H1 (cell line): ENCODE data around the gene TFAP2B. TPM values are rescaled to one million over a fixed set of nuclear protein-coding genes. Genes with fewer than 3 reads are reported as not detected.

ENCODE experiments used
- CTCF ChIA-PET: fragments of 300-600 bp; sonication (Branson Sonifier 250); formaldehyde crosslinking; loops from one replicate; lab custom pipeline; 2021; ENCODE audit not compliant: partially characterized antibody; lab: Charles Lee
- POLR2A ChIA-PET: fragments of 300-600 bp; sonication (Branson Sonifier 250); formaldehyde crosslinking; loops from one replicate; lab custom pipeline; 2021; ENCODE audit warnings: inconsistent platforms; ENCODE audit not compliant: partially characterized antibody; lab: Charles Lee
- DNase-seq, 2 experiments: peaks; one replicate each; pipeline versions ENCODE4 v3.0.0 to v3.0.0-alpha.2; 2010 to 2022; ENCODE audit warnings: low spot score in 2 of 2, low read depth in 1 of 2, mixed read lengths in 1 of 2
- FAIRE-seq: peaks from 2 replicates; lab custom pipeline; 2011; peaks lifted over from hg19 to GRCh38; lab: Jason Lieb, UNC
- H2AFZ ChIP-seq: 2 replicates; pipeline ENCODE4 v1.8.1; 2012; ENCODE audit warnings: low read length, inconsistent platforms
- H2AK5ac ChIP-seq: 2 replicates; pipeline ENCODE4 v1.6.1; 2013; ENCODE audit warnings: low read depth, low read length
- H2BK120ac ChIP-seq: replicated peaks from 2 replicates; pipeline ENCODE3; 2013; ENCODE audit warnings: low read depth, low read length, inconsistent platforms
- H2BK12ac ChIP-seq: 2 replicates; pipeline ENCODE4 v1.6.1; 2013; ENCODE audit warnings: low read depth, low read length
- H2BK15ac ChIP-seq: 2 replicates; pipeline ENCODE4 v1.6.1; 2013; ENCODE audit warnings: low read length
- H2BK20ac ChIP-seq: 2 replicates; pipeline ENCODE4 v1.6.1; 2013; ENCODE audit warnings: low read length
- H2BK5ac ChIP-seq: 2 replicates; pipeline ENCODE4 v1.6.1; 2013; ENCODE audit warnings: low read depth, low read length
- H3K14ac ChIP-seq: 2 replicates; pipeline ENCODE4 v1.6.1; 2013; ENCODE audit warnings: inconsistent platforms; ENCODE audit not compliant: insufficient read length
- H3K18ac ChIP-seq: 2 replicates; pipeline ENCODE4 v1.6.1; 2013; ENCODE audit warnings: low read length; ENCODE audit errors: extremely low read depth
- H3K23ac ChIP-seq: 2 replicates; pipeline ENCODE4 v1.6.1; 2013; ENCODE audit warnings: inconsistent platforms; ENCODE audit not compliant: insufficient read length
- H3K23me2 ChIP-seq: 2 replicates; pipeline ENCODE4 v1.6.1; 2013; ENCODE audit warnings: low read depth, low read length
- H3K27ac ChIP-seq: 2 replicates; pipeline ENCODE4 v1.6.1; 2011; ENCODE audit warnings: low read depth, low read length, inconsistent platforms
- H3K27me3 ChIP-seq, 4 experiments: replicated peaks in 1 of 4; 1 replicate in 1 of 4; 2 replicates in 3 of 4; pipeline versions ENCODE4 v1.6.1 to v1.8.1; 2011 to 2013; ENCODE audit warnings: low read length in 3 of 4, mild to moderate bottlenecking in 3 of 4, inconsistent platforms in 2 of 4, mixed read lengths in 2 of 4, moderate library complexity in 1 of 4; ENCODE audit not compliant: control insufficient read depth in 3 of 4, insufficient read depth in 3 of 4; ENCODE audit errors: extremely low read depth in 1 of 4
- H3K36me3 ChIP-seq, 4 experiments: 2 replicates each; pipeline versions ENCODE4 v1.6.1 to v1.8.1; 2011 to 2013; ENCODE audit warnings: mild to moderate bottlenecking in 4 of 4, low read length in 3 of 4, moderate library complexity in 2 of 4, control low read depth in 1 of 4, inconsistent platforms in 1 of 4; ENCODE audit not compliant: insufficient read depth in 4 of 4, control insufficient read depth in 2 of 4
- H3K4ac ChIP-seq: replicated peaks from 2 replicates; pipeline ENCODE3; 2013; ENCODE audit warnings: low read length, low read depth, mixed read lengths, inconsistent platforms; ENCODE audit not compliant: insufficient read length
- H3K4me1 ChIP-seq, 4 experiments: replicated peaks in 1 of 4; 1 replicate in 1 of 4; 2 replicates in 3 of 4; pipeline versions ENCODE4 v1.6.1 to v1.8.1; 2011 to 2013; ENCODE audit warnings: low read length in 3 of 4, inconsistent platforms in 2 of 4, mixed read lengths in 1 of 4; ENCODE audit not compliant: insufficient read depth in 4 of 4, control insufficient read depth in 3 of 4
- H3K4me2 ChIP-seq, 2 experiments: 2 replicates each; pipeline versions ENCODE4 v1.6.1 to v1.8.1; 2011 to 2013; ENCODE audit warnings: low read depth in 2 of 2, low read length in 2 of 2, control low read depth in 1 of 2, inconsistent platforms in 1 of 2, mild to moderate bottlenecking in 1 of 2; ENCODE audit not compliant: insufficient read depth in 1 of 2
- H3K4me3 ChIP-seq, 4 experiments: fragments of 200-600, 300-600 bp in 1 of 4; sonication (generic), shearing (Covaris generic), sonication (Bioruptor Twin) in 1 of 4; 2 replicates each; pipeline versions ENCODE4 v1.5.1 to v1.8.1; 2011 to 2016; ENCODE audit warnings: low read length in 4 of 4, low read depth in 3 of 4, control low read depth in 2 of 4, inconsistent platforms in 2 of 4, mild to moderate bottlenecking in 2 of 4, mixed read lengths in 1 of 4, moderate library complexity in 1 of 4; ENCODE audit not compliant: insufficient read depth in 2 of 4; ENCODE audit errors: extremely low read depth in 1 of 4
- H3K56ac ChIP-seq: replicated peaks from 2 replicates; pipeline ENCODE3; 2013; ENCODE audit warnings: low read depth, mild to moderate bottlenecking, mixed read lengths, low read length, inconsistent platforms; ENCODE audit not compliant: insufficient read length
- H3K79me1 ChIP-seq: 2 replicates; pipeline ENCODE4 v1.6.1; 2013; ENCODE audit warnings: low read depth, low read length, control low read depth
- H3K79me2 ChIP-seq, 2 experiments: 2 replicates each; pipeline versions ENCODE4 v1.6.1 to v1.8.1; 2012 to 2013; ENCODE audit warnings: low read length in 2 of 2, mild to moderate bottlenecking in 2 of 2, inconsistent platforms in 1 of 2; ENCODE audit not compliant: insufficient read depth in 2 of 2, control insufficient read depth in 1 of 2
- H3K9ac ChIP-seq, 4 experiments: replicated peaks in 1 of 4; 1 replicate in 1 of 4; 2 replicates in 3 of 4; pipeline versions ENCODE4 v1.6.1 to v1.8.1; 2011 to 2013; ENCODE audit warnings: low read depth in 3 of 4, low read length in 3 of 4, control low read depth in 2 of 4, mild to moderate bottlenecking in 2 of 4, moderate library complexity in 2 of 4, inconsistent platforms in 1 of 4; ENCODE audit errors: extremely low read depth in 1 of 4
- H3K9me3 ChIP-seq, 2 experiments: 2 replicates each; pipeline versions ENCODE4 v1.6.1 to v1.8.1; 2012 to 2013; ENCODE audit warnings: mild to moderate bottlenecking in 2 of 2, moderate library complexity in 2 of 2, control low read depth in 1 of 2, inconsistent platforms in 1 of 2, low read depth in 1 of 2, low read length in 1 of 2, mixed read lengths in 1 of 2; ENCODE audit not compliant: insufficient read depth in 2 of 2
- H4K20me1 ChIP-seq, 2 experiments: replicated peaks in 1 of 2; 2 replicates each; pipeline versions ENCODE3 to v1.8.1; 2011 to 2013; ENCODE audit warnings: inconsistent platforms in 2 of 2, low read length in 2 of 2, mild to moderate bottlenecking in 1 of 2; ENCODE audit not compliant: insufficient read depth in 2 of 2, control insufficient read depth in 1 of 2
- H4K5ac ChIP-seq: 2 replicates; pipeline ENCODE4 v1.6.1; 2013; ENCODE audit warnings: low read length, low read depth, mixed read lengths, inconsistent platforms; ENCODE audit not compliant: insufficient read length
- H4K8ac ChIP-seq: 2 replicates; pipeline ENCODE4 v1.8.0; 2013; ENCODE audit warnings: mild to moderate bottlenecking, moderate library complexity, low read length, inconsistent platforms; ENCODE audit not compliant: insufficient read depth; ENCODE audit errors: extremely low read depth
- H4K91ac ChIP-seq: replicated peaks from 2 replicates; pipeline ENCODE3; 2013; ENCODE audit warnings: low read length, mixed read lengths, inconsistent platforms; ENCODE audit not compliant: insufficient read length
- CEBPB ChIP-seq: IDR thresholded peaks from 2 replicates; pipeline ENCODE4 v1.6.1; 2012; ENCODE audit warnings: low read depth, low read length
- CTBP2 ChIP-seq: IDR thresholded peaks from 2 replicates; pipeline ENCODE4 v1.7.0; 2011; ENCODE audit warnings: borderline replicate concordance, mild to moderate bottlenecking, moderate library complexity, mixed read lengths, low read length; ENCODE audit not compliant: insufficient read depth, insufficient read length
- CTCF ChIP-seq, 3 experiments: IDR thresholded peaks; 1 replicate in 2 of 3; 2 replicates in 1 of 3; pipeline versions ENCODE4 v1.5.1 to v1.6.1; 2011; ENCODE audit warnings: low read length in 3 of 3, mild to moderate bottlenecking in 3 of 3, inconsistent platforms in 2 of 3, low read depth in 1 of 3, moderate library complexity in 1 of 3; ENCODE audit not compliant: insufficient read depth in 1 of 3; ENCODE audit errors: control extremely low read depth in 1 of 3
- EGR1 ChIP-seq: IDR thresholded peaks from 2 replicates; pipeline ENCODE4 v1.6.1; 2011; ENCODE audit warnings: low read depth, low read length, borderline replicate concordance
- RAD21 ChIP-seq, 2 experiments: IDR thresholded peaks in 1 of 2; conservative IDR thresholded peaks in 1 of 2; 2 replicates each; pipeline ENCODE4 v1.6.1; 2011; ENCODE audit warnings: low read depth in 2 of 2, low read length in 2 of 2, improper control_type of control experiment in 1 of 2, inconsistent platforms in 1 of 2, mild to moderate bottlenecking in 1 of 2, moderate library complexity in 1 of 2
- RNF2 ChIP-seq: fragments of 200-900, 300-1000 bp; sonication (generic); IDR thresholded peaks from 2 replicates; pipeline ENCODE4 v1.7.1; 2016; ENCODE audit warnings: borderline replicate concordance, low read depth, mild to moderate bottlenecking, antibody characterized with exemption, low read length; ENCODE audit not compliant: poor library complexity, severe bottlenecking; ENCODE audit errors: missing control alignments
- SUZ12 ChIP-seq: fragments of 200-600 bp; sonication (generic); IDR thresholded peaks from 2 replicates; pipeline ENCODE4 v1.6.1; 2012; ENCODE audit warnings: mild to moderate bottlenecking, inconsistent platforms, low read length, moderate library complexity, mixed read lengths
- TEAD4 ChIP-seq: IDR thresholded peaks from 2 replicates; pipeline ENCODE4 v1.6.1; 2012; ENCODE audit warnings: low read depth, low read length, inconsistent platforms, mixed read lengths
- YY1 ChIP-seq: IDR thresholded peaks from 2 replicates; pipeline ENCODE4 v1.6.1; 2011; ENCODE audit warnings: low read depth, mild to moderate bottlenecking, low read length
- WGBS, 2 experiments: shearing (Covaris generic) in 1 of 2; methylation state at CpG; one replicate each; pipeline versions ENCODE4 v1.1.6 to v1.1.7; 2013 to 2015; ENCODE audit warnings: low lambda C conversion rate in 2 of 2, mixed read lengths in 2 of 2, inconsistent platforms in 1 of 2, low coverage in 1 of 2, missing lambda C conversion rate in 1 of 2; ENCODE audit not compliant: insufficient replicate concordance in 2 of 2, insufficient coverage in 1 of 2, insufficient read length in 1 of 2; ENCODE audit errors: extremely low coverage in 1 of 2, missing lambda C conversion rate in 1 of 2; 5-methylcytosine and 5-hydroxymethylcytosine counted together
- polyA plus RNA-seq, 7 experiments: library from polyadenylated mRNA; depleted of rRNA in 3 of 7; stranded (reverse) in 5 of 7; unstranded in 2 of 7; fragments of >200 nt in 5 of 7; fragments of 200-250 nt in 2 of 7; gene quantifications; 1 replicate in 5 of 7; 2 replicates in 1 of 7; 4 replicates in 1 of 7; pipeline versions ENCODE4 v1.2.1 to v1.2.3, GENCODE V29; 2011 to 2013; ENCODE audit warnings: missing spikeins in 2 of 7, mixed read lengths in 2 of 7
- total RNA-seq: library from RNA; stranded (reverse); fragmentation: NEBNext Ultra II Directional; extraction: Animal tissue kit (Norgen Biotek cat#: 25700); gene quantifications from 2 replicates; pipeline ENCODE4 v1.2.1, GENCODE V29; 2021

Gene TFAP2B
- total and polyA plus RNA-seq, 2 of the 8 experiments (the other 6 are each of a cell fraction or from before 2014, with no cell fraction given): not detected

DNA sequence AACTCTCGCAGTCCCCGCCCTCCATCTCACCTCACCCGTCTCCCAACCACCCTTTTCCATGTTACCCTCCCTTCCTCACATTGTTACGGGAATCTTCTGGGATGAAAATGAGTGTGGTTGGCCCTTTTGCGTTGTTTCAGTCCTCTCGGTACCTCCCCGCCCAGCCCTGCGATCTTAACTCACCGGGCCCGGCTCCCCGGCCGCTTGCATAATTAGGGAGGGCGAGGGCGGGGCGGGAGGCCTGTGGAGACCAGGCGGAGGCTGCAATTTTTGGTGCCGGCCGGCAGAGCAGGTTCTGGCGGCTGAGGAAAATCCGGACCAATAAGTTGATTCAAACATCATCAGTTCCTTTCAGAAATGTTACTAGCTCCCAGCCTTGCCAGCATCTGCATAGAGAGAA lies 25.2 kb downstream of the TFAP2B start:
- Histone ChIP-seq H3K23ac (no peak overlapping the region), H2BK5ac (no peak overlapping the region), H3K9me3 (no peaks in the 10 kb centered on the region), H3K23me2 (peaks cover 6% of the 10 kb centered on the region; the same call in 1 of the 2 replicates), H3K4me2 (peak overlapping the region; percentile 48 to 71), H2BK15ac (peak overlapping the region; percentile 98; the same call in 1 of the 2 replicates), H4K91ac (no peak overlapping the region), H3K27me3 (peaks cover 73 to 100% (median 89%) of the 10 kb centered on the region in 4 experiments), H2BK20ac (no peak overlapping the region), H3K56ac (no peak overlapping the region), H3K79me2 (no peaks in the 10 kb centered on the region), H2BK12ac (no peak overlapping the region), H2AFZ (no peak overlapping the region), H3K27ac (no peak overlapping the region), H3K18ac (no peak overlapping the region; the same call in 1 of the 2 replicates), H4K8ac (no peak overlapping the region), H3K4me1 (peaks cover 3 to 26% (median 17%) of the 10 kb centered on the region in 4 experiments), H4K20me1 (peaks cover 3 to 23% of the 10 kb centered on the region in 2 experiments), H2BK120ac (no peak overlapping the region), H3K4me3 (peak overlapping the region in 1 of 4 experiments; percentile 53; a peak in 2 of 8 replicates), H3K36me3 (no peaks in the 10 kb centered on the region), H3K79me1 (no peaks in the 10 kb centered on the region), H3K4ac (no peak overlapping the region), H4K5ac (no peak overlapping the region), H3K14ac (no peak overlapping the region), H2AK5ac (no peak overlapping the region), H3K9ac (no peak overlapping the region)
- WGBS, 2 experiments: 1% methylated on average over 20 of the region's 20 CpGs; no CpG with 5 or more reads in 1 of the 2 experiments
- DNase-seq (peak in 1 of 2 experiments; percentile 78), FAIRE-seq (peak; percentile 66)
- POLR2A ChIA-PET: interaction anchor here (2.8 kb wide), 1 partner anchor 20 kb away, joined by 13 read pairs; no protein-coding TSS in a partner anchor
- CTCF ChIA-PET: interaction anchor here (0.6 to 2.6 kb wide), 11 partner anchors 9 to 1209 kb away, joined by 3 to 11 read pairs (median 3); partner anchors contain the start of gene TFAP2B
- TF ChIP-seq CTCF (IDR thresholded peaks at IDR 0.05; ENCODE audit: control extremely low read depth in 1 of 3, insufficient read depth in 1 of 3, low read depth in 1 of 3, low read length in 3 of 3) (peak in 1 of 3 experiments; percentile 6; a peak in 1 of 4 replicates), RNF2 (peak; percentile 61), CEBPB (0 out of 2 replicates have a peak, but pooled peaks have one; percentile 32), SUZ12 (no peak; the same call in 1 of the 2 replicates), TEAD4 (no peak), CTBP2 (peak; percentile 86), YY1 (0 out of 2 replicates have a peak, but pooled peaks have one; percentile 59), EGR1 (peak; percentile 58), RAD21 (IDR thresholded peaks at IDR 0.05 in 1 of 2, conservative IDR thresholded peaks at IDR 0.05 in 1 of 2; ENCODE audit: low read depth in 2 of 2, low read length in 2 of 2) (peak in 1 of 2 experiments; percentile 16; a peak in 1 of 4 replicates)
